Measurements from ENCODE around the gene SFT2D3.

GRCh38 chr2:127681976-127682857, 19.1 kb upstream of the SFT2D3 start:
- TF ChIP-seq, protein P1, sequence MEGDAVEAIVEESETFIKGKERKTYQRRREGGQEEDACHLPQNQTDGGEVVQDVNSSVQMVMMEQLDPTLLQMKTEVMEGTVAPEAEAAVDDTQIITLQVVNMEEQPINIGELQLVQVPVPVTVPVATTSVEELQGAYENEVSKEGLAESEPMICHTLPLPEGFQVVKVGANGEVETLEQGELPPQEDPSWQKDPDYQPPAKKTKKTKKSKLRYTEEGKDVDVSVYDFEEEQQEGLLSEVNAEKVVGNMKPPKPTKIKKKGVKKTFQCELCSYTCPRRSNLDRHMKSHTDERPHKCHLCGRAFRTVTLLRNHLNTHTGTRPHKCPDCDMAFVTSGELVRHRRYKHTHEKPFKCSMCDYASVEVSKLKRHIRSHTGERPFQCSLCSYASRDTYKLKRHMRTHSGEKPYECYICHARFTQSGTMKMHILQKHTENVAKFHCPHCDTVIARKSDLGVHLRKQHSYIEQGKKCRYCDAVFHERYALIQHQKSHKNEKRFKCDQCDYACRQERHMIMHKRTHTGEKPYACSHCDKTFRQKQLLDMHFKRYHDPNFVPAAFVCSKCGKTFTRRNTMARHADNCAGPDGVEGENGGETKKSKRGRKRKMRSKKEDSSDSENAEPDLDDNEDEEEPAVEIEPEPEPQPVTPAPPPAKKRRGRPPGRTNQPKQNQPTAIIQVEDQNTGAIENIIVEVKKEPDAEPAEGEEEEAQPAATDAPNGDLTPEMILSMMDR (IDR thresholded peaks at IDR 0.05), result no peak
- TF ChIP-seq ZFX (IDR thresholded peaks at IDR 0.05; ENCODE audit: borderline replicate concordance), result no peak

Measured in 22Rv1 (cell line).